K562 (cell line): Measurements from ENCODE around the gene GAS1. TPM values are rescaled to one million over a fixed set of nuclear protein-coding genes. Genes with fewer than 3 reads are reported as not detected.

Source experiments
- ATAC-seq: fragments of 200-7000 bp; cut with Tn5 transposase; 3 replicates; pipeline ENCODE4 v1.9.1; 2020; ENCODE audit warnings: moderate library complexity
- BruUV-seq: library from RNA; stranded (reverse); fragments of 400-500 nt; replicated peaks from 2 replicates; lab custom pipeline; 2021; lab: Mats Ljungman, UMichigan
- CTCF ChIA-PET: fragments of 300-600 bp; formaldehyde crosslinking; extraction: SDS; loops from one replicate; lab custom pipeline; 2021; ENCODE audit warnings: low intra/inter-chr PET ratio; lab: Yijun Ruan, JAX
- POLR2A ChIA-PET: fragments of 300-600, 350-650 bp; sonication (Branson Sonifier 250); formaldehyde crosslinking; extraction: SDS; loops from one replicate; lab custom pipeline; 2021; ENCODE audit warnings: antibody characterized with exemption, inconsistent platforms; lab: Yijun Ruan, JAX
- DNase-seq, 4 experiments: peaks; one replicate each; pipeline versions ENCODE4 v3.0.0 to v3.0.0-alpha.2; 2011 to 2018; ENCODE audit warnings: low spot score in 3 of 4, mixed read lengths in 3 of 4; ENCODE audit errors: extremely low read depth in 1 of 4
- FAIRE-seq: peaks from 2 replicates; lab custom pipeline; 2011; peaks lifted over from hg19 to GRCh38; lab: Jason Lieb, UNC
- H2AFZ ChIP-seq: 2 replicates; pipeline ENCODE4 v1.6.0; 2011; ENCODE audit warnings: low read depth, low read length, control low read depth, inconsistent platforms
- H3K27ac ChIP-seq: fragments of 200-600 bp; 3 replicates; pipeline ENCODE4 v1.8.0; 2011; ENCODE audit warnings: low read depth, mild to moderate bottlenecking, control low read depth, inconsistent platforms, low read length, moderate library complexity, mixed read lengths; ENCODE audit errors: extremely low read depth
- H3K27me3 ChIP-seq, 2 experiments: fragments of 300-600 bp in 1 of 2; 2 replicates in 1 of 2; 3 replicates in 1 of 2; pipeline versions ENCODE4 v1.6.0 to v1.8.0; 2011; ENCODE audit warnings: inconsistent platforms in 2 of 2, low read length in 2 of 2, mild to moderate bottlenecking in 1 of 2, mixed read lengths in 1 of 2, moderate library complexity in 1 of 2; ENCODE audit not compliant: control insufficient read depth in 2 of 2, insufficient read depth in 2 of 2
- H3K36me3 ChIP-seq: fragments of 300-600 bp; 3 replicates; pipeline ENCODE4 v1.8.0; 2011; ENCODE audit warnings: mild to moderate bottlenecking, low read length, inconsistent platforms; ENCODE audit not compliant: control insufficient read depth, insufficient read depth
- H3K4me1 ChIP-seq, 2 experiments: fragments of 200-600 bp in 1 of 2; replicated peaks in 1 of 2; 2 replicates in 1 of 2; 3 replicates in 1 of 2; pipeline versions ENCODE4 v1.5.1 to v1.8.0; 2011; ENCODE audit warnings: inconsistent platforms in 2 of 2, low read length in 2 of 2, mild to moderate bottlenecking in 1 of 2, mixed read lengths in 1 of 2, moderate library complexity in 1 of 2; ENCODE audit not compliant: control insufficient read depth in 2 of 2, insufficient read depth in 2 of 2
- H3K4me2 ChIP-seq: 2 replicates; pipeline ENCODE4 v1.6.1; 2011; ENCODE audit warnings: low read length, control low read depth, inconsistent platforms, mixed read lengths; ENCODE audit not compliant: insufficient read depth
- H3K4me3 ChIP-seq: fragments of 200-600 bp; sonication (generic), shearing (Covaris generic); 2 replicates; pipeline ENCODE4 v1.5.1; 2016; ENCODE audit warnings: control low read depth, inconsistent platforms
- H3K79me2 ChIP-seq: fragments of 200-600 bp; 3 replicates; pipeline ENCODE4 v1.8.0; 2011; ENCODE audit warnings: low read length, inconsistent platforms; ENCODE audit not compliant: control insufficient read depth, insufficient read depth
- H3K9ac ChIP-seq, 2 experiments: 2 replicates each; pipeline versions ENCODE4 v1.6.0 to v1.6.1; 2011; ENCODE audit warnings: low read depth in 2 of 2, low read length in 2 of 2, control low read depth in 1 of 2, inconsistent platforms in 1 of 2, mild to moderate bottlenecking in 1 of 2, mixed read lengths in 1 of 2; ENCODE audit not compliant: insufficient read depth in 1 of 2
- H3K9me1 ChIP-seq: one replicate; pipeline ENCODE4 v1.6.0; 2011; ENCODE audit warnings: inconsistent platforms, mild to moderate bottlenecking, low read length, moderate library complexity; ENCODE audit not compliant: control insufficient read depth, insufficient read depth
- H3K9me3 ChIP-seq: replicated peaks from 2 replicates; pipeline ENCODE4 v1.5.1; 2011; ENCODE audit warnings: low read depth, low read length, inconsistent platforms; ENCODE audit not compliant: control insufficient read depth, insufficient read depth
- H4K20me1 ChIP-seq: replicated peaks from 2 replicates; pipeline ENCODE4 v1.6.1; 2011; ENCODE audit warnings: low read length, inconsistent platforms, mixed read lengths; ENCODE audit not compliant: control insufficient read depth, insufficient read depth
- FOXA3 ChIP-seq, 2 experiments: fragments of 450-650 bp in 1 of 2; sonication (generic) in 1 of 2; formaldehyde crosslinking; IDR thresholded peaks in 1 of 2; conservative IDR thresholded peaks in 1 of 2; 2 replicates each; pipeline versions ENCODE4 v1.4.0 to v1.8.0; 2020 to 2022; ENCODE audit warnings: mild to moderate bottlenecking in 2 of 2, missing genetic modification reagents in 1 of 2
- GATA2 ChIP-seq: sonication (generic); formaldehyde crosslinking; IDR thresholded peaks from 2 replicates; pipeline ENCODE4 v1.4.0; 2020; ENCODE audit warnings: mild to moderate bottlenecking, missing genetic modification reagents
- HCFC1 ChIP-seq: IDR thresholded peaks from 2 replicates; pipeline ENCODE4 v1.6.1; 2012; ENCODE audit warnings: low read depth, low read length, improper control_type of control experiment
- NELFE ChIP-seq: IDR thresholded peaks from 2 replicates; pipeline ENCODE4 v1.6.1; 2011; ENCODE audit warnings: mild to moderate bottlenecking; ENCODE audit not compliant: insufficient read depth, insufficient read length
- NR3C1 ChIP-seq: sonication (generic); formaldehyde crosslinking; IDR thresholded peaks from 2 replicates; pipeline ENCODE4 v1.8.1; 2022; ENCODE audit warnings: missing genetic modification reagents
- PHTF2 ChIP-seq: fragments of 250-450 bp; sonication (Bioruptor Pico); IDR thresholded peaks from 2 replicates; pipeline ENCODE4 v1.5.0; 2021; ENCODE audit warnings: mild to moderate bottlenecking
- PML ChIP-seq: IDR thresholded peaks from 2 replicates; pipeline ENCODE4 v1.6.1; 2012; ENCODE audit warnings: low read length, inconsistent platforms
- RAD51 ChIP-seq: fragments of 450-650 bp; IDR thresholded peaks from 2 replicates; pipeline ENCODE4 v1.7.1; 2016; ENCODE audit warnings: low read depth, mild to moderate bottlenecking, borderline replicate concordance
- RBM39 ChIP-seq: fragments of 200-400 bp; formaldehyde crosslinking; optimal IDR thresholded peaks from 2 replicates; pipeline ENCODE3; 2018; ENCODE audit warnings: low read depth, low read length
- SMAD4 ChIP-seq: fragments of 250-450 bp; sonication (Bioruptor Pico); conservative IDR thresholded peaks from 2 replicates; pipeline ENCODE4 v1.8.0; 2021; ENCODE audit warnings: inconsistent platforms, mild to moderate bottlenecking, moderate library complexity
- SOX6 ChIP-seq: fragments of 450-650 bp; IDR thresholded peaks from 2 replicates; pipeline ENCODE4 v1.6.1; 2014; ENCODE audit warnings: mild to moderate bottlenecking
- TEAD2 ChIP-seq: fragments of 450-650 bp; IDR thresholded peaks from 2 replicates; pipeline ENCODE4 v1.6.1; 2016; ENCODE audit warnings: missing genetic modification characterization, control low read depth, missing compliant biosample characterization
- THRA ChIP-seq: fragments of 450-650 bp; IDR thresholded peaks from 2 replicates; pipeline ENCODE4 v1.6.1; 2017; ENCODE audit warnings: mild to moderate bottlenecking, moderate library complexity
- ZBTB12 ChIP-seq: fragments of 250-450 bp; sonication (Bioruptor Pico); IDR thresholded peaks from 2 replicates; pipeline ENCODE4 v1.4.0; 2020
- ZNF140 ChIP-seq: fragments of 250-450 bp; sonication (Bioruptor Pico); IDR thresholded peaks from 2 replicates; pipeline ENCODE4 v1.8.0; 2021; ENCODE audit warnings: moderate library complexity, mild to moderate bottlenecking, inconsistent platforms
- ZNF165 ChIP-seq: fragments of 250-450 bp; sonication (Bioruptor Pico); IDR thresholded peaks from 2 replicates; pipeline ENCODE4 v1.4.0; 2020; ENCODE audit warnings: borderline replicate concordance
- ZNF174 ChIP-seq: fragments of 250-450 bp; sonication (Bioruptor Pico); IDR thresholded peaks from 2 replicates; pipeline ENCODE4 v1.4.0; 2020; ENCODE audit warnings: mild to moderate bottlenecking
- ZNF436 ChIP-seq: fragments of 250-450, 450-650 bp; sonication (Bioruptor Pico); formaldehyde crosslinking; IDR thresholded peaks from 2 replicates; pipeline ENCODE4 v1.7.0; 2020; ENCODE audit warnings: mild to moderate bottlenecking
- ZNF444 ChIP-seq: fragments of 250-450 bp; sonication (Bioruptor Pico); IDR thresholded peaks from 2 replicates; pipeline ENCODE4 v1.4.0; 2020; ENCODE audit warnings: mild to moderate bottlenecking, moderate library complexity
- WGBS: fragments of 100-300 bp; shearing (Covaris generic); methylation state at CpG from one replicate; pipeline ENCODE4 v1.1.6; 2016; ENCODE audit warnings: low coverage, mixed read lengths; ENCODE audit not compliant: insufficient coverage; ENCODE audit errors: missing lambda C conversion rate; 5-methylcytosine and 5-hydroxymethylcytosine counted together
- in situ Hi-C: fragments of 300-500 bp; cut with MboI; formaldehyde crosslinking; loops from 4 replicates; pipeline ENCODE4 v1.15.0; 2018; ENCODE audit warnings: inconsistent platforms, mixed read lengths
- intact Hi-C: fragments of 100-400 bp; cut with micrococcal nuclease; formaldehyde crosslinking; loops from 2 replicates; pipeline ENCODE4 v1.14.2; 2022
- polyA plus RNA-seq, 8 experiments: library from polyadenylated mRNA; depleted of rRNA in 4 of 8; stranded (reverse) in 5 of 8; unstranded in 3 of 8; fragments of >200 nt; fragmentation: Nextera tagmentation in 2 of 8; fragmentation: Illumina TruSeq in 1 of 8; extraction: Ambion mirVana in 2 of 8; extraction: Trizol in 1 of 8; gene quantifications; 2 replicates each; pipeline versions ENCODE4 v1.2.1 to v1.2.3, GENCODE V29; 2011 to 2014; ENCODE audit warnings: inconsistent platforms in 1 of 8, missing spikeins in 1 of 8
- total RNA-seq, 7 experiments: library from RNA; depleted of rRNA in 6 of 7; stranded (reverse); fragments of >200 nt in 6 of 7; fragmentation: Illumina TruSeq in 2 of 7; extraction: Trizol in 2 of 7; gene quantifications; 2 replicates each; pipeline versions ENCODE4 v1.2.1 to v1.2.3, GENCODE V29; 2011 to 2021; ENCODE audit warnings: low replicate concordance in 1 of 7

The GAS1 gene
- total and polyA plus RNA-seq, 9 of the 15 experiments (the other 6 are each of a cell fraction or from before 2014, with no cell fraction given): 0.07 to 0.09 TPM; not detected in 7

- Histone ChIP-seq H3K9ac (no peak overlapping the region), H3K27ac (no peak overlapping the region), H3K79me2 (no peaks in the 10 kb centered on the region), H3K4me3 (no peak overlapping the region), H2AFZ (no peak overlapping the region), H3K36me3 (no peaks in the 10 kb centered on the region), H3K9me3 (no peaks in the 10 kb centered on the region), H3K9me1 (no peaks in the 10 kb centered on the region), H3K27me3 (no peaks in the 10 kb centered on the region), H3K4me2 (no peak overlapping the region), H3K4me1 (no peaks in the 10 kb centered on the region), H4K20me1 (no peaks in the 10 kb centered on the region)
- TF ChIP-seq ZNF444: no peak
- no peak for TF ChIP-seq ZNF436 (CRISPR knock-in tag)
- TF ChIP-seq TEAD2 (tag): no peak
- TF ChIP-seq ZNF174 (CRISPR knock-in tag): no peak
- TF ChIP-seq RBM39: no peak
- TF ChIP-seq SOX6: no peak
- no peak for TF ChIP-seq ZNF165
- TF ChIP-seq PML: no peak
- TF ChIP-seq ZBTB12 (CRISPR knock-in tag): no peak
- TF ChIP-seq THRA: no peak
- TF ChIP-seq SMAD4: no peak
- no peak for TF ChIP-seq PHTF2 (CRISPR knock-in tag)
- no peak for TF ChIP-seq FOXA3 (CRISPR knock-in tag; conservative IDR thresholded peaks at IDR 0.05 in 1 of 2, IDR thresholded peaks at IDR 0.05 in 1 of 2)
- no peak for TF ChIP-seq NELFE
- no peak for TF ChIP-seq ZNF140 (CRISPR knock-in tag)
- TF ChIP-seq GATA2: no peak
- TF ChIP-seq RAD51: no peak
- TF ChIP-seq NR3C1 (CRISPR knock-in tag): no peak
- no peak for TF ChIP-seq HCFC1
- no peak for DNase-seq
- POLR2A ChIA-PET: no interaction called here
- CTCF ChIA-PET: no interaction called here
- in situ Hi-C loops: no loop called here
- intact Hi-C loops: no loop called here
- FAIRE-seq: no peak
- no TSS peak for BruUV-seq
- no peak for ATAC-seq
- WGBS: 3% methylated on average over 3 of the region's 5 CpGs
Measured at GRCh38 chr9:86924206-86924605, 23.1 kb downstream of the GAS1 start.
